Activated T-cell treated with anti-CD3 and anti-CD28 coated beads for 48 hours (primary cell): ENCODE results near the gene ANKRD36B.
"Not testable (repeated sequence)": the region's sequence is repeated elsewhere in the genome, so short reads cannot be mapped to it uniquely, and the experiment has no call there.

Experiments used
- DNase-seq: peaks from one replicate; pipeline ENCODE4 v3.0.0-alpha.2; 2020; ENCODE audit warnings: low read depth

The ANKRD36B gene

GRCh38 chr2:97549058-97549457, 40.6 kb downstream of the ANKRD36B start:
- not testable (repeated sequence) for DNase-seq

DNA sequence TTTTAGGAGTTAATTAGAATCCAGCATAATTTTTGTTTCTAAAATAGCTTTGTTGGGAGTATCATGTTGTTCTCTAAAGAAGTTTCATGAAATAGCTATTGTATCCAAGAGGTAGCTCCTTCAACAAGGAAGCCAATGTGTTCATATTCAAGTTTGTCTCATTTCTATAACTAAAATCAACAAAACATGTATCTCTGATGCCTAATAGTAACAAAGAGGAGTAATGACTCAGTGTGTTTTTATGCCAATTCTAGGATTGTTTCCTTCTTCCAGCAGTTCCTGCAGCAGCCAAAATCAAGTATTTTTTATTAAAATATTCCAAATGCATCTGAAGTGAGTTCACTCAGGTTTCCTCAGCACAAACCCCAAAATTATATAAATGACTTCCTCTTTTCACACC, 41.1 kb downstream of the ANKRD36B start:
- not testable (repeated sequence) for DNase-seq

DNA sequence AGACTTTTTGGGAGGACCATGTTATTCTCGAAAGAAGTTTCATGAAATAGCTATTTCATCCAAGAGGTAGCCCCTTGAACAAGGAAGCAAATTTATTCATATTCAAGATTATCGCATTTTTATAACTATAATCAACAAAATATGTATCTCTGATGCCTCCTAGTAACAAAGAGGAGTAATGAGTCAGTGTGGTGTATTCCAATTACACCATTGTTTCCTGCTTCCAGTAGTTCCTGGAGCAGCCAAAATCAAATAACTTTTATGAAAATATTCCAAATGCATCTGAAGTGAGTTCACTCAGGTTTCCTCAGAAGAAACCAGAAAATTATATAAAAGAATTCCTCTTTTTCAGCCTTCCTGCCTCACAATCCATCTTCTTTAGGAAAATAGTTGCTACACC, 43.0 kb downstream of the ANKRD36B start:
- DNase-seq, result no peak

DNA sequence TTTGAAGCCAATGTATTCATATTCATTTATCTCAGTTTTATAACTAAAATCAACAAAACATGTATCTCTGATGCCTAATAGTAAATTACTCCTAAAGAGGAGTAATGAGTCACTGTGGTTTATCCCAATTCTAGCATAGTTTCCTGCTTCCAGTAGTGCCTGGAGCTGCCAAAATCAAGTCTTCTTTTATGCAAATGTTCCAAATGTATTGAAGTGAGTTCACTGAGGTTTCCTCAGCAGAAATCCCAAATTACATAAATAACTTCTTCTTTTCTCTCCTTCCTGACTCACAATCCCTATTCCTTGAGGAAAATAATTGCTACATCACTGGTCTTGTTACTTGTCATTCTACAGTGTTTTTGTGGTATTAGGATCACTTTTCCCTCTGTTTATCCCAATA, 44.8 kb downstream of the ANKRD36B start:
- DNase-seq, result not testable (repeated sequence)

DNA sequence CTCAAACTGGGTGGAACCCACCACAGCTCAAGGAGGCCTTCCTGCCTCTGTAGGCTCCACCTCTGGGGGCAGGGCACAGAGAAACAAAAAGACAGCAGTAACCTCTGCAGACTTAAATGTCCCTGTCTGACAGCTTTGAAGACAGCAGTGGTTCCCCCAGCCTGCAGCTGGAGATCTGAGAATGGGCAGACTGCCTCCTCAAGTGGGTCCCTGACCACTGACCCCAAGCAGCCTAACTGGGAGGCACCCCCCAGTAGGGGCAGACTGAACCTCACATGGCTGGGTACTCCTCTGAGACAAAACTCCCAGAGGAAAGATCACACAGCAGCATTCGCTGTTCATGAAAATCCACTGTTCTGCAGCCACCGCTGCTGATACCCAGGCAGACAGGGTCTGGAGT, 63.8 kb downstream of the ANKRD36B start:
- not testable (repeated sequence) for DNase-seq

- not testable (repeated sequence) for DNase-seq
Measured at GRCh38 chr2:97523816-97524215, 65.9 kb downstream of the ANKRD36B start.

DNA sequence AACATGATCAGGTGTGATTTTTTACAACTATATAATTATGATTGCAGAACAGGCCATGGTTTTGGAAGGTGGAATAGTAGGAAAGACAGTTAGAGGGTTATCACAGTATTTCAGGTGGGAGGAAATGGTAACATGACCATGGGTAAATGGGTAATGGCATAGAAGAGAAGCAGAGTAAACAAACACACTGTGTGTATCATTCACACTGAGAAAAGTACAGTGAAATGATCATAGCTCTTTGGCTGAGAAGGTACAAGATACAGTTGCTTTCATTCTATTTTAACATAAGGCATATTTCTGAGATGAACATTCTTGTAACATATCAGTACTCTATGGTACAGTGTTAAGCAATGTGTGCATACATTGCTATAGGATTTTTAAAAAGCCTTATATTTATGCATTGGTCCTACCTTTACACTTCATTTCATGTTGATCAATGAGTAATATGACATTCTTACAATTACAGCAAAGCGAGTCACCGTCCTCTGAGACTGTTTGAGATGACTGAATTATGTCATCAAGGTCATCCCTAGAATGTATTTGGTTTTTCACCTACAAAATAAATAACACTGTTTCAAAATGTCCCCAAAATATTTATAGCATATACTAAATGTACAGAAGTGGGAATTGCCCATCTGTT, 66.6 kb downstream of the ANKRD36B start:
- DNase-seq, result not testable (repeated sequence)

DNA sequence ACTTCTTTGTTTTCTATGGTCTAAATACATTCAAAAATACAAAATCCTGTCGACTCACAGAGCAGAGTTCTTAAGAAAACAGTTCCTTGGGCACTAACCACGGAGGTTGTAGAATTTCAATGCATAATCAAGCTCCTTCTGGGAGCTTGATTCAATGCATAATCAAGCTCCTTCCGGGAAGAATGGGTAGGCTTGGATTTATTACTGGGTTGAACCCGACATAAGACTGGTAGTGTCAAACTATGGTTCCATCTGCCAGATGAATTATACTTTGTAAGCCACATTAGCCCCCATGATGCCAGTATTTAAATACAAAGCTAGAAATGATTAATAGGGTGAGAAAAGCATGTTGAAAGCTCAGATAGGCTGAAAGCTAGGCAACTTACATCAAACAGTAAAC, 94.0 kb downstream of the ANKRD36B start:
- not testable (repeated sequence) for DNase-seq

DNA sequence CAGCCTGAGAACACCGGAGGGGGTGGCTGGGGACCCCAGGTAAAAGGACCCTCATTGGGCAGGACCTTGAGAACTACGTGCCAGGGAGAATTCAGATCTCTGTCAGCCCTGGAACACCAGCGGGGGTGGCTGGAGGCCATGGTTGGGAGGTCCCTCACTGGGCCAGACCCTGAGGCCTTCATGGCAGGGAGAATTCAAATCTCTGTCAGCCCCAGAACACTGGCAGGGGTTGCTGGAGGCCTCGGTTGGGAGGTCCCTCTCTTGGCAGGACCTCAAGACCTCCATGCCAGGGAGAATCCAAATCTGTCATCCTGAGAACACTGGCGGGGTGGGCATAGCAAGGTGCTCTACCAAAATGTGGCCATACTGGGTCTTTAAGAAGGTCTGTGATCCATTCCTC, 99.5 kb downstream of the ANKRD36B start:
- DNase-seq, result not testable (repeated sequence)
